HG02623 (cell line): Measurements from ENCODE around the gene C2CD3.

Experiments
- ATAC-seq: cut with Tn5 transposase; IDR thresholded peaks from one replicate; pipeline ENCODE4 v1.9.1; 2021; ENCODE audit warnings: moderate library complexity; ENCODE audit not compliant: unreplicated experiment

Gene C2CD3

GRCh38 chr11:74022546-74022945 is 148.3 kb downstream of the C2CD3 start:
- no peak for ATAC-seq

DNA sequence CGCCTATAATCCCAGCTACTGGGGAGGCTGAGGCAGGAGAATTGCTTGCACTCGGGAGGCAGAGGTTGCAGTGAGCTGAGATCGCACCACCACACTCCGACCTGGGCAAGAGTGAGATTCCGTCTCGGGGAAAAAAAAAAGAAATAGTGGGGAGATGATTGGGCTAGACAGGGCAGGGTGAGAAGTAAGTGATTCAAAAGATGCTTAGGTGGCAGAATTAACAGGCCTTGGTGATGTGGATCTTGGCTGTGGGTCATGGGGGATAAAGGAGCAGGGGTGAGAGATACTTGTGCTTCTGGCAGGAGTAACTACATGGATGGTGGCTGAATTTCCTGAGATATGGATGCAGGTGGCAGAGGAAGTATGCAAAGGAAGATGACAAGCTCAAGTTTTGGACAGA is 148.8 kb downstream of the C2CD3 start:
- ATAC-seq, result no peak

- peak; percentile 62 for ATAC-seq
These were observed 150.3 kb downstream of the C2CD3 start for GRCh38 chr11:74020539-74020938.

- ATAC-seq, result peak; percentile 43
These were observed 150.9 kb downstream of the C2CD3 start for GRCh38 chr11:74019860-74020259.

DNA sequence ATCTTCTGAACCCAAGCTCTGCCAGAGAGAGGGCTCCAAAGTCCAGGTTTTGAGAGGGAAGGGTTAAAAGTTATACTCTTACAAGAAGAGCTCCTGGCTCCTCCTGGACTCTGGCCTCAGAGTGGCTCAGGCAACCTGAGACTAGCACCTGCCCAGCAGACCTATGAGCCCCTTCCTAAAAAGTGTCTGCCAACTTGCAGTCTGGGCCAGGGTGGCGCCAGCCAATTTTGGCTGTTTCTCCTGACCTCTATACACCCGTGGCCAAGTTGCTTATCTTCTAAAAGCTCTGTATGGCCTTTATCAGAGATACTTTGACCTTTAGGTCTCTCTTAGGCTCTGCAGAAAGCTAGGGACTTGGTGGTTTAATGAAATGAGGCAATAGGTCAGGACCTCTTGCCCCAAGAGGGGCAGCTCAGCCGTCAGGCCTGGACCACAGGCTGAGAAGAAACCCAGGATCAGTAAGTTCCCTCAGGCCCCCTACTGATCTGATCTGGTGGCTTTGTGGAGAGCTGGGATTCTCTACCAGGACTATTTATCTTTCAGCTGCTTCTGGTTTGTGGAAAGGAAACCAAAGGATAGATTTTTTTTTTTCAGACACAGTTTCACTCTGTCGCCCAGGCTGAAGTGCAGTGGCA is 151.6 kb downstream of the C2CD3 start:
- no peak for ATAC-seq

DNA sequence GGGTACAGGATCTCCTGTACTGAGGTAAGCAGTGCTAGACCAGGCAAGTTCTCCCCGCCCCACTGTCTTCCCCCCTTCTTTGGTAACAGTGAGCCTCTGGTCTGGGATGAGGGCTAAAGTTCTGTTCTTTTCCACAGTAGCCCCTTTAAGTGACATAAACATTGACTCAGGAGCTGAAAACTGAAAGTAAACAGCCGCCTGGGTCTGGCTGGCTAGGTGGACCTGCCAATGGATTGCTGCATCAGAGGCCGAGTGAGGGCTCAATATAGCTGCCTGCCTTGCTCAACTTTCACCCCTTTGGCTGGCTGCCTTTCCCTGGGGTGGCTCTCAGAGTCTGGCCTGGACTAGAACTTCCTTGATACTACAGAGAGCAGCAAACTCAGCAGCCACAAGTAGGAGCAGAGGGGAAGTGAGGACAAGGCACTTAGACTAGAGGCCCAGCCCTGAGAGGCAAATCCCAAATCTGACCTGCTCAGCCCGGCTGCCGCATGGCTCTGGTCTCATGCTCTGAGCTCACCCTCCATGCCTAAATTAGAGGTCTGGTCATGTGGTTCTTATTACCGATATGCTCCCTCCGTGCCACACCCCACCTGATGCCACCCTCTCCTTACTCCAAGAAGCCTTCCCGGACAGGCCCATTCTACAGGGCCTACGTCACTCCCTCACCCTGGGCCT is 152.3 kb downstream of the C2CD3 start:
- no peak for ATAC-seq

GRCh38 chr11:74017631-74018030 is 153.2 kb downstream of the C2CD3 start:
- no peak for ATAC-seq

DNA sequence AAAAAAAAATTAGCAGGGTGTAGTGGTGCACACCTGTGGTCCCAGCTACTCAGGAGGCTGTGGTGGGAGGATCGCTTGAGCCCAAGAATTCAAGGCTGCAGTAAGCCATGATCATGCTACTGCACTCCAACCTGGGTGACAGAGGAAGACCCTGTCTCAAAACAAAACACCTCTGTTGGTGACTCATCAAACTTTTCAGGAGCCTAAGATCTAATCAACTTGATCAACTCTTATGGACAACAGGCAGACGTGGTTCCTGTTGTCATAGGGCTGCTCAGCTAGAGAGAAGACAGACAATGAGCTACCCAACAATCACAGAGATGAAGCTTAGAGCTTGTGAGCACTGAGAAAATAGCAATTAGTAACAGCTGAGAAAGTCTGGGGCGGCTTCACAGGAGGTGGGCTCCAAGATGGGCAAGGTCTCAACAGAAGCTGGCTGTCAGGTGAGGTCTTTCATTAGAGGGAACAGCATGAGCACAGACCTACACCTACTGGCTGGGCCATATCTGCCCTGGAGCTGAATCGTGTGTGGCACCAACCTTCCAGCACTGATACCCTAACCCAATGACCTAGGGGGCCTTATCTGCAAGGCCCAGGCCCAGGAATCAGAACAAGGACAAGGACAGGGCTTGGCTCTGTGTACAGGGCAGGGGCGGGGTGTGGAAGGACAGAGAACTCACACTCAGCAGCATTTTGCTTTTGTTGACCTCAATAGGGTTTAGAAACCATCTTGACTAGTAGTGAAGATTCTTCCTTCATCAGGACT is 154.7 kb downstream of the C2CD3 start:
- ATAC-seq, result no peak

GRCh38 chr11:74014880-74015279 is 155.9 kb downstream of the C2CD3 start:
- no peak for ATAC-seq

DNA sequence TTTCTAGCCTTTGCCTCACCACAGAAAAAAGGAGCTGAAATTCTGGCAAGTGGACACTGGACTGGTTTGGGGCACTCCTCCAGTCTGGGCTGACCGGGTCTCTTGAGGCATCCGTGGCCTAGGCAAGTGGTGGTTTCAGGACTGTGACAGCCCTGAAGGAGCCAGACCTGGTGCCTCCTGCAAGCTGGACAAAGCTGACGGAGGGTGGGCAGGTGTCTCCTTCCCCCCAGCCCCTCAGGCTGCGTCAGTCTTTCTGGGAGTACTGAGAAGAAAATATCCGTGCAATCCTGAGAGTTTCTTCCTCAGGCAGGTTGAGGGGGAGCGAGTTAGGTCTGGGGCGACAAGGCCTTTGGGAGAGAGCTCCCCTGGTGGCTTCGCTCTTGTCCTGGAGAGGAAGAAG is 157.7 kb downstream of the C2CD3 start:
- ATAC-seq, result no peak

- no peak for ATAC-seq
These were observed 158.6 kb downstream of the C2CD3 start for GRCh38 chr11:74012074-74012809.

DNA sequence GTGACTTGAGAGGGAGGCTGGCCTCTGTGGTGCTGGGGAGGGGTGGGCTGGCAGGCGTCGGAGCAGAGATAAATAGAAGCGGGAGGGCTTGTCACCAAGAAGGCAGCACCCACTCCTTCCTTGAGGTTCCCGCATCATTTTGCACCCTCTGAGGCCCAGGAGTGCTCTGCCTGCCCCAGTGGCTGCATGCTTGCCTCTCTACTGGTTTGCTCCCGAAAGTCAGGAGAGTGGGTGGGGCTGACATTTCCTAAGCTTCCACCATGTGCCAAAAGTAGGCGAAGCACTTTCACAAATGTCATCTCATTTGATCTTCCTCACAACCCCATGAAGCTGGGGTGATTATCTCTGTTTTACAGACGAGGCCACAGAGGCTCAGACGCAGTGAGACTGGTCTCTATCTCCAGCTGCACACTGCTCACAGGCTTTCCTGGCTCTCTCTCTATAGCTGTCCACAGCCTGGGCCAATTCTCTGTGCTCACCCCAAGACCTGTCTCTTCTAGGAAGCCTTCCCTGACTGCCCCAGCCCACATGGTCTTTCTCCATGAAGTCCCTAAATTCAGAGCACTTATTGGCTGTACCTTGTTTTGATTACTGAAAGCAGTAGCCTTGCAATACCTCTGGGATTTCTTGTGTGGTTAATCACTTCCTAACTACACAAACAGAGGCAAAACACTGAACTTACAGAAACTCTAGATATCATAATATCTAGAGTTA is 159.3 kb downstream of the C2CD3 start:
- ATAC-seq, result no peak

DNA sequence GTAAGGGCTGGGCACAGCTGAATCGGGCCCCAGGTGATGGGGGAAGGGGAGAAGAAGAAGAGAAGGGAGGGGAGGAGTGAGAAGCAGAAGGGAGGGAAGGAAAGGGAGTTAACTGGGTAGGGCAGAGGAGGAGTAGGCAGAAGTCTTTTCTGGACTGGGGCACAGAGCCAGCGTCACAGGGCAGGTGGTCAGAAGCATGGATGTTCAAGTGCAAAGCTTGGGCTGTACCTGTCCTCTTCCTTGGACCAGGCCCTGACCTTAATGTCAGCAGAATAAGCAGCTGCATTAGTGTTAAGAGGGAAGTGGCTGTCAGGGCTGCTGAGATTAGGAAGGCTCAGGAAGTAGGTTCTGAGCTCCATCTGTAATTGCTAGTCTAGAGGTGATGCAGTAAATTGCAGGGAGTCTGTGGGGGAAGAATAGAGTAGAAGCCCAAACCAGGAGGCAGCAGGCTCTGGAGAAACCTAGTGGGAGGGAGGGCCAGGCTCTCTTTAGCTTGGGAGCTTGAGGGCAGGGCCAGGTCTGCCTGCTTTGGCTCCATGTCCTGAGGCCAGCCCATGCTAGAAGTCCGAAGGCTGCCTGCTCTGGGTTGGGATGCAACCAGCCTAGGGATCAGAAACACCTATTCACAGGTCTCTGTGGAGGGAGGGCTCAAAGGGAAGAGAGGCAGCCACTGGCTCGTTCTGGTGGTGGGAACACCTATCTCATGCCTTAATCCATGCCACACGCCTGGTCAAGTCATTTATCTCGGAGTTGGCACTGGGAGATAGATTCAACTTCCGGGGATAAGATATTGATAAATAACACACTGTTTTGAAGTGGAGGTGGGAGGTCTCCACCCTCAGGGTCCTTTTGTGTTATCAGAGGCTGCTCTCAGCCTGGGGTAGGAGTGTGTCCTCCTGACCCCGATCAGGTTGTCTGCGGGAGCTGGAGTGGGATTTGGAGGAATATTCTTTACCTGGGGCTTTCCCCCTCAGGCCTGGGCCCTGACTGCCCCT is 160.2 kb downstream of the C2CD3 start:
- no peak for ATAC-seq

DNA sequence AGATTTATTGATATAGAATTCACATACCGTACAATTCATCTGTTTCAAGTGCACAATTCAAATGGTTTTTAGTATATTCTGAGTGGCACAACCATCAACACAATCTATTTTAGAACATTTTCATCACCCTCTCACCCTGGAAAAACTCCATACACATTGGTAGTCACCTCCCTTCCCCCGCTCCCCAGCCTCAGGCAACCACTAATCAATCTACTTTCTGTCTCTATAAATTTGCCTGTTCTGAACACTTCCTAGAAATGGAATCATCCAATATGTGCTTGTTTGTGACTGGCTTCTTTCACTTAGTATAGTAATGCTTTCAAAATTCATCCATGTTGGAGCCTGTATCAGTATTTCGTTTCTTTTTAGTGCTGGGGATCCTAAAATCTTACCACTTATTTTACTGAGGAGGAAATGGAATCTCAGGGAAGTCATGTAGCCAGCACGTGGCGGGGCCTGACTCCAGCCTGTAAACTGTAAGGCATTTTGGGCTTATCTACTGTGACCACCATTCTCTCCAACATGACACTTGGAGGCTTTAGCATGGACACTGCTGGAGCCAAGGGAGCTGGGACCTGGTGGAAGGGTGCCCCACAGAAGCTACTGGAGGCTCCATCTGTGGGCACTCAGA is 161.0 kb downstream of the C2CD3 start:
- no peak for ATAC-seq

GRCh38 chr11:74009230-74009547 is 161.6 kb downstream of the C2CD3 start:
- ATAC-seq, result no peak

GRCh38 chr11:74008373-74009229 is 162.2 kb downstream of the C2CD3 start, which contains the start of gene UCP3:
TSS of gene UCP3 (minus strand) at chr11:74009085. CDS start at chr11:74007042, 2,043 bp downstream.
- ATAC-seq, result no peak

DNA sequence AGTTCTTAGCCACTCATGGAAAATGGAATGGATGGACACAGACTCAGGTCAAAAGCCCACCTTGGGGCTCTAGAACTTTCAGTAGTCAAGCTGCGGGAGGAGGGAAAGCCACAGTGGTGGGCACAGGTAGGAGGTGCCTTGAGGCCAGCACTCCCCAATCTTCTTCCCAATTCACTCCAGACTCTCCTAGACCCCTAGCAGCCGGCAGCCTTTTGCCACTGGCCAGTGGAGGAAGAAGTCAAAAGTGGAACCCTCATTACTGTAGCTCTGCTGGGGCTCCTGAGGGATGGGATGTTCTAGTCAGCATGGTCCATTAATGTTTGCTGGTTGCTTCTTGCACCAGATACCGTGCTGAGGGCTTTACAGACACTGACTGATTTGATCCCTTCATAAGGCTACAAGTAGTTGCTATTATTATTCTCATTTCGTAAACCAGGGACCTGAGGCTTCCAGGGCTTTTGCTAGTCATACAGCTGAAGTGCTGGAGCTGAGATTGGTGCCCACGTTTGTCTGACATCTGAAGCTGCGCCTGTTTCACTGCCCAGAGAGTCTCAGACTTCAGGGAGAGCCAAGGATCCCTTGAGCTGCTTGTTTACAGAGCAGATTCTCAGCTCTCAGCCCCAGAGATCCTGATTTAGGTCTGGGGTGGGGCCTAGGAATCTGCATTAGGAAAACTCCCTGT is 163.0 kb downstream of the C2CD3 start:
- no peak for ATAC-seq
